ENCODE data around the gene MRPL38. TPM values are rescaled to one million over a fixed set of nuclear protein-coding genes. Genes with fewer than 3 reads are reported as not detected.

Gene MRPL38
- total and polyA plus RNA-seq, 2 donors, result 30.5 to 78.6 TPM

- no peak for DNase-seq (ENCODE audit: low read depth in 6 of 9, low spot score in 9 of 9)
- no peaks in the 10 kb centered on the region for H3K27me3 ChIP-seq (ENCODE audit: control insufficient read depth in 2 of 2, insufficient read depth in 1 of 2, low read length in 1 of 2)
- peaks cover 7 to 27% of the 10 kb centered on the region in 2 donors for H3K4me1 ChIP-seq (ENCODE audit: control insufficient read depth in 2 of 2, insufficient read depth in 2 of 2, low read length in 2 of 2)
- peaks cover 41 to 43% of the 10 kb centered on the region in 2 donors for H3K36me3 ChIP-seq (ENCODE audit: control insufficient read depth in 2 of 2, insufficient read depth in 2 of 2, low read length in 1 of 2)
- no peaks in the 10 kb centered on the region for H3K9me3 ChIP-seq (ENCODE audit: control insufficient read depth in 2 of 2, insufficient read depth in 1 of 2, low read length in 1 of 2)
- WGBS, result 97% methylated on average over 18 of the region's 18 CpGs
- no peak overlapping the region for H3K27ac ChIP-seq (ENCODE audit: low read depth in 1 of 2, low read length in 1 of 2)
- no peak overlapping the region for H3K4me3 ChIP-seq (ENCODE audit: low read length in 2 of 2)
Measured at GRCh38 chr17:75901727-75902126, 3.0 kb downstream of the MRPL38 start.

GRCh38 chr17:75900691-75901533, 3.8 kb downstream of the MRPL38 start:
- no peak for DNase-seq (ENCODE audit: low read depth in 6 of 9, low spot score in 9 of 9)
- no peaks in the 10 kb centered on the region for H3K9me3 ChIP-seq (ENCODE audit: control insufficient read depth in 2 of 2, insufficient read depth in 1 of 2, low read length in 1 of 2)
- H3K27me3 ChIP-seq (ENCODE audit: control insufficient read depth in 2 of 2, insufficient read depth in 1 of 2, low read length in 1 of 2), result no peaks in the 10 kb centered on the region
- H3K27ac ChIP-seq (ENCODE audit: low read depth in 1 of 2, low read length in 1 of 2), result no peak overlapping the region
- H3K4me1 ChIP-seq (ENCODE audit: control insufficient read depth in 2 of 2, insufficient read depth in 2 of 2, low read length in 2 of 2), result peaks cover 7 to 22% of the 10 kb centered on the region in 2 donors
- no peak overlapping the region for H3K4me3 ChIP-seq (ENCODE audit: low read length in 2 of 2)
- H3K36me3 ChIP-seq (ENCODE audit: control insufficient read depth in 2 of 2, insufficient read depth in 2 of 2, low read length in 1 of 2), result peaks cover 41 to 43% of the 10 kb centered on the region in 2 donors
- WGBS, result 97% methylated on average over 13 of the region's 13 CpGs

DNA sequence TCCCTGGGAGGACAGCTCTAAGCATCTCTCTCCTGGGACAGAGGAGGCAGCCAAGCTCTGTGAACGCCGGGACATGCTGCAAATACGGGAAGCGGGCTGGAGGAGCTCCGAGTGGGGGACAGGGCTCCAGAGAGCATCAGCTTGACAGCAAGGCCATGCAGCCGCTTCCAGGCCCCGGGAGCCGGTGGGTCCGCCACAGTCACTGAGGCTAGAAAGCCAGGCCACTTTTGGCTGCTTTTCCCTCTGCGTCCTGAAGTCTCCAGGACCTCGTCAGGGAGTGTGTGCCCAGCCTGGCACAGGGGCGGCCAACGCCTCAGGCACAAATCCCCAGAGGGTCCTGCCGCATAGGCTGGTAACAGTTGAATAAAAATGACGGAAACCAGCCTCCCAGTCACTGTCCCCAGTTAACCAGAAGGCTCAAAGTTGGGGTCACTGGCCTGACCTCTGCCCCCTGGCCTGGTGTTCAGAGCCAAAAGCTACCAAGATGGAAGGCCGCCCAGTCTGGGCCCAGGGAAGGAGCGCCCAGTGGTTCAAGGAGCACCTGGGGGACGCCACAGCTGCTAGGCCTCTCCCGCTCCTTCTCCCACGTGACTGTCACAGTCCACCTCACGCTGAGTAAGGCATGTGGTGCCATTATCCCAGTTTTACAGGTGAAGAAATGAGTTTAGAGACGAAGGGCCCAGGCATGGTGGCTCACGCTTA, 4.8 kb downstream of the MRPL38 start:
- Histone ChIP-seq H3K4me3 (ENCODE audit: low read length in 2 of 2) (no peak overlapping the region), H3K27me3 (ENCODE audit: control insufficient read depth in 2 of 2, insufficient read depth in 1 of 2, low read length in 1 of 2) (no peaks in the 10 kb centered on the region), H3K36me3 (ENCODE audit: control insufficient read depth in 2 of 2, insufficient read depth in 2 of 2, low read length in 1 of 2) (peaks cover 41 to 43% of the 10 kb centered on the region in 2 donors), H3K27ac (ENCODE audit: low read depth in 1 of 2, low read length in 1 of 2) (no peak overlapping the region), H3K9me3 (ENCODE audit: control insufficient read depth in 2 of 2, insufficient read depth in 1 of 2, low read length in 1 of 2) (no peaks in the 10 kb centered on the region), H3K4me1 (ENCODE audit: control insufficient read depth in 2 of 2, insufficient read depth in 2 of 2, low read length in 2 of 2) (peaks cover 13 to 23% of the 10 kb centered on the region in 2 donors)
- no peak for DNase-seq (ENCODE audit: low read depth in 6 of 9, low spot score in 9 of 9)
- 94% methylated on average over 23 of the region's 23 CpGs for WGBS

DNA sequence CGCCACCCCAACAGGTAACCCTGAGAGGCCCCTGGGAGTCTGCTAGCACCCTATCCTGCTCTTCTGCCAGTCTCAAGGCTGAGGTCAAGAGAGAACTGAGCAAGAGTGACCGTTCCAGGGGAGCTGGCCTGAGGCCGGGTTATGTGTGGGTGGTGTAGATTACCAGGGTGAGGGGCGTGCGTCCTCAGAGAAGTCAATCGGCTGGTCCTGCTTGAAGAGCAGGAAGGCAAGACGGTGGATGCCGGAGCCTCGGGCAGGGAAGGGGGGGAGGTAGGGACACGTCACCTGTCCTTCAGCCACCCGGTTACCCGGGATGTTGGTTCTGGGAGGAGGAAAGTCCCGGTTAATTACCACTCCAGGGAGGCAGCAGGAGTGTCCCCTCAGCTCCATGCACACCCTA, 5.3 kb downstream of the MRPL38 start:
- Histone ChIP-seq H3K36me3 (ENCODE audit: control insufficient read depth in 2 of 2, insufficient read depth in 2 of 2, low read length in 1 of 2) (peaks cover 41 to 43% of the 10 kb centered on the region in 2 donors), H3K27ac (ENCODE audit: low read depth in 1 of 2, low read length in 1 of 2) (no peak overlapping the region), H3K4me1 (ENCODE audit: control insufficient read depth in 2 of 2, insufficient read depth in 2 of 2, low read length in 2 of 2) (peaks cover 13 to 25% of the 10 kb centered on the region in 2 donors), H3K9me3 (ENCODE audit: control insufficient read depth in 2 of 2, insufficient read depth in 1 of 2, low read length in 1 of 2) (no peaks in the 10 kb centered on the region), H3K27me3 (ENCODE audit: control insufficient read depth in 2 of 2, insufficient read depth in 1 of 2, low read length in 1 of 2) (no peaks in the 10 kb centered on the region), H3K4me3 (ENCODE audit: low read length in 2 of 2) (no peak overlapping the region)
- WGBS, result 98% methylated on average over 13 of the region's 13 CpGs
- no peak for DNase-seq (ENCODE audit: low read depth in 6 of 9, low spot score in 9 of 9)

DNA sequence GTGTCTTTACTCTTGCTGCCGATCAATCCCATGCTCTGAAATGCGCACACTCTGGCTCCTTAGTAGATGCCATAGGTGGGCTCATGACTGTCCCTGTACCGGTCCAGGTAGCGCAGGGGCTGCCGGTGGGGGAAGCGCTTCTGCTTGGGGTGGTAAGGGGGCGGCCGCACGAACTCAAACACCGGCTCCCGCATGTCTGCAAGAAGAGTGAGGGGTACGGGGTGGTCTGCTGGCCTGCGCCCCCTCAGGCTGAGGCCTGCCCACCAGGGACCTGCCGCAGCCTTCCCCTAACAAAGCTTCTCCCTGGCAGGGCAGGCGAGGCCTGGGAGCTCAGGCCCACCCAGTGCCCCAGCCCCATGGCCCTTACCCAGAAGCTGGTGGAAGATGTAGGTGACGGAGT, 5.9 kb downstream of the MRPL38 start:
- no peak overlapping the region for H3K27ac ChIP-seq (ENCODE audit: low read depth in 1 of 2, low read length in 1 of 2)
- peaks cover 41 to 43% of the 10 kb centered on the region in 2 donors for H3K36me3 ChIP-seq (ENCODE audit: control insufficient read depth in 2 of 2, insufficient read depth in 2 of 2, low read length in 1 of 2)
- 98% methylated on average over 16 of the region's 16 CpGs for WGBS
- no peak for DNase-seq (ENCODE audit: low read depth in 6 of 9, low spot score in 9 of 9)
- peaks cover 9 to 20% of the 10 kb centered on the region in 2 donors for H3K4me1 ChIP-seq (ENCODE audit: control insufficient read depth in 2 of 2, insufficient read depth in 2 of 2, low read length in 2 of 2)
- no peaks in the 10 kb centered on the region for H3K27me3 ChIP-seq (ENCODE audit: control insufficient read depth in 2 of 2, insufficient read depth in 1 of 2, low read length in 1 of 2)
- no peaks in the 10 kb centered on the region for H3K9me3 ChIP-seq (ENCODE audit: control insufficient read depth in 2 of 2, insufficient read depth in 1 of 2, low read length in 1 of 2)
- H3K4me3 ChIP-seq (ENCODE audit: low read length in 2 of 2), result no peak overlapping the region

GRCh38 chr17:75898065-75898464, 6.6 kb downstream of the MRPL38 start:
- H3K27me3 ChIP-seq (ENCODE audit: control insufficient read depth in 2 of 2, insufficient read depth in 1 of 2, low read length in 1 of 2), result no peaks in the 10 kb centered on the region
- no peak for DNase-seq (ENCODE audit: low read depth in 6 of 9, low spot score in 9 of 9)
- H3K9me3 ChIP-seq (ENCODE audit: control insufficient read depth in 2 of 2, insufficient read depth in 1 of 2, low read length in 1 of 2), result no peaks in the 10 kb centered on the region
- 97% methylated on average over 8 of the region's 8 CpGs for WGBS
- no peak overlapping the region for H3K27ac ChIP-seq (ENCODE audit: low read depth in 1 of 2, low read length in 1 of 2)
- H3K36me3 ChIP-seq (ENCODE audit: control insufficient read depth in 2 of 2, insufficient read depth in 2 of 2, low read length in 1 of 2), result peaks cover 40 to 41% of the 10 kb centered on the region in 2 donors
- no peak overlapping the region for H3K4me3 ChIP-seq (ENCODE audit: low read length in 2 of 2)
- H3K4me1 ChIP-seq (ENCODE audit: control insufficient read depth in 2 of 2, insufficient read depth in 2 of 2, low read length in 2 of 2), result peaks cover 9 to 19% of the 10 kb centered on the region in 2 donors

- peaks cover 42 to 43% of the 10 kb centered on the region in 2 donors for H3K36me3 ChIP-seq (ENCODE audit: control insufficient read depth in 2 of 2, insufficient read depth in 2 of 2, low read length in 1 of 2)
- no peaks in the 10 kb centered on the region for H3K9me3 ChIP-seq (ENCODE audit: control insufficient read depth in 2 of 2, insufficient read depth in 1 of 2, low read length in 1 of 2)
- H3K4me3 ChIP-seq (ENCODE audit: low read length in 2 of 2), result peak overlapping the region in 1 of 2 donors; percentile 88
- WGBS, result 77% methylated on average over 37 of the region's 37 CpGs
- DNase-seq (ENCODE audit: low read depth in 6 of 9, low spot score in 9 of 9), result no peak
- H3K27me3 ChIP-seq (ENCODE audit: control insufficient read depth in 2 of 2, insufficient read depth in 1 of 2, low read length in 1 of 2), result no peaks in the 10 kb centered on the region
- peak overlapping the region in 1 of 2 donors; percentile 2 for H3K27ac ChIP-seq (ENCODE audit: low read depth in 1 of 2, low read length in 1 of 2)
- peaks cover 9 to 19% of the 10 kb centered on the region in 2 donors for H3K4me1 ChIP-seq (ENCODE audit: control insufficient read depth in 2 of 2, insufficient read depth in 2 of 2, low read length in 2 of 2)
Measured at GRCh38 chr17:75897160-75898019, 7.3 kb downstream of the MRPL38 start.

- Histone ChIP-seq H3K27ac (ENCODE audit: low read depth in 1 of 2, low read length in 1 of 2) (peak within 1 kb of the TSS; percentile 78 to 92), H3K36me3 (ENCODE audit: control insufficient read depth in 2 of 2, insufficient read depth in 2 of 2, low read length in 1 of 2) (peaks cover 45% of the 10 kb centered on the region in 2 donors), H3K9me3 (ENCODE audit: control insufficient read depth in 2 of 2, insufficient read depth in 1 of 2, low read length in 1 of 2) (no peaks in the 10 kb centered on the region), H3K27me3 (ENCODE audit: control insufficient read depth in 2 of 2, insufficient read depth in 1 of 2, low read length in 1 of 2) (no peaks in the 10 kb centered on the region), H3K4me1 (ENCODE audit: control insufficient read depth in 2 of 2, insufficient read depth in 2 of 2, low read length in 2 of 2) (peaks cover 9 to 19% of the 10 kb centered on the region in 2 donors), H3K4me3 (ENCODE audit: low read length in 2 of 2) (peak within 1 kb of the TSS; percentile 65 to 88)
- under 1% methylated on average over 102 of the region's 102 CpGs for WGBS
- DNase-seq (ENCODE audit: low read depth in 6 of 9, low spot score in 9 of 9), result peak in 8 of 9 donors; percentile 40 to 87 (median 71)
Measured at GRCh38 chr17:75896415-75897159, 8.1 kb downstream of the MRPL38 start, which contains the start of gene TRIM65. TSS of gene TRIM65 (minus strand) at chr17:75896951. CDS start at chr17:75896937, 14 bp downstream.
